Fibroblast of peridontal ligament (primary cell): ENCODE results near the gene CDK14.

Experiments
- DNase-seq: peaks from one replicate; pipeline ENCODE4 v3.0.0-alpha.2; 2010; ENCODE audit errors: extremely low read depth

The CDK14 gene

GRCh38 chr7:90946730-90947501 is 350.8 kb downstream of the CDK14 start:
- no peak for DNase-seq

- DNase-seq: no peak
Measured at GRCh38 chr7:90948085-90948484, 352.0 kb downstream of the CDK14 start.

- DNase-seq: no peak
Measured at GRCh38 chr7:90951229-90951628, 355.1 kb downstream of the CDK14 start.

GRCh38 chr7:90951986-90952954 is 356.1 kb downstream of the CDK14 start:
- DNase-seq: no peak

- DNase-seq: no peak
Measured at GRCh38 chr7:90955641-90956207, 359.6 kb downstream of the CDK14 start.

- peak; percentile 68 for DNase-seq
Measured at GRCh38 chr7:90957883-90958282, 361.8 kb downstream of the CDK14 start.

- peak; percentile 87 for DNase-seq
Measured at GRCh38 chr7:90958647-90959046, 362.5 kb downstream of the CDK14 start.

GRCh38 chr7:90961037-90961725 is 365.1 kb downstream of the CDK14 start:
- no peak for DNase-seq

GRCh38 chr7:90965211-90965610 is 369.1 kb downstream of the CDK14 start:
- no peak for DNase-seq

- DNase-seq: no peak
Measured at GRCh38 chr7:90966346-90966745, 370.2 kb downstream of the CDK14 start.

GRCh38 chr7:90968871-90969270 is 372.8 kb downstream of the CDK14 start:
- DNase-seq: no peak

- DNase-seq: peak; percentile 15
Measured at GRCh38 chr7:90972906-90973550, 376.9 kb downstream of the CDK14 start.

- no peak for DNase-seq
Measured at GRCh38 chr7:90977056-90977455, 380.9 kb downstream of the CDK14 start.

GRCh38 chr7:90980545-90980944 is 384.4 kb downstream of the CDK14 start:
- DNase-seq: no peak

GRCh38 chr7:90982228-90982627 is 386.1 kb downstream of the CDK14 start:
- DNase-seq: peak; percentile 28

GRCh38 chr7:90984692-90985091 is 388.6 kb downstream of the CDK14 start:
- DNase-seq: no peak

GRCh38 chr7:90988516-90988915 is 392.4 kb downstream of the CDK14 start:
- no peak for DNase-seq

GRCh38 chr7:90988996-90989765 is 393.1 kb downstream of the CDK14 start:
- DNase-seq: no peak

- DNase-seq: peak; percentile 62
Measured at GRCh38 chr7:90994121-90994520, 398.0 kb downstream of the CDK14 start.

GRCh38 chr7:90994601-90995000 is 398.5 kb downstream of the CDK14 start:
- no peak for DNase-seq
